ENCODE results near the gene MYOCD. TPM values are rescaled to one million over a fixed set of nuclear protein-coding genes. Genes with fewer than 3 reads are reported as not detected.

MYOCD gene
- total RNA-seq, 1 donor from 2014 or later, result 0.04 TPM

GRCh38 chr17:12789075-12789480 is 123.4 kb downstream of the MYOCD start:
- Histone ChIP-seq H3K9ac (no peak overlapping the region), H3K79me2 (ENCODE audit: low read depth) (peaks cover 30% of the 10 kb centered on the region), H3K4me1 (peaks cover 8% of the 10 kb centered on the region), H2AFZ (replicated peaks) (peak overlapping the region; percentile 95), H3K27me3 (peaks cover 38% of the 10 kb centered on the region), H3K27ac (no peak overlapping the region), H3K9me3 (ENCODE audit: low read depth) (no peaks in the 10 kb centered on the region), H3F3A (ENCODE audit: low read depth) (peaks cover 4% of the 10 kb centered on the region), H4K20me1 (ENCODE audit: low read depth) (peaks cover 11% of the 10 kb centered on the region), H3K36me3 (no peaks in the 10 kb centered on the region), H3K4me3 (peak overlapping the region; percentile 88), H3K4me2 (peak overlapping the region; percentile 94)
- Mint-ChIP-seq H3K27ac (no peak overlapping the region), H3K36me3 (peaks cover 2% of the 10 kb centered on the region), H3K4me1 (peaks cover 7% of the 10 kb centered on the region), H3K9me3 (no peaks in the 10 kb centered on the region), H3K27me3 (ENCODE audit: insufficient read depth, low read depth) (peaks cover 4% of the 10 kb centered on the region), H3K4me3 (peak overlapping the region; percentile 78)
- TF ChIP-seq EZH2 (IDR thresholded peaks at IDR 0.05), result no peak
- no peak for TF ChIP-seq EZH2phosphoT487 (IDR thresholded peaks at IDR 0.05)
- TF ChIP-seq CTCF (IDR thresholded peaks at IDR 0.05), result no peak
- no peak for DNase-seq (ENCODE audit: low spot score)

DNA sequence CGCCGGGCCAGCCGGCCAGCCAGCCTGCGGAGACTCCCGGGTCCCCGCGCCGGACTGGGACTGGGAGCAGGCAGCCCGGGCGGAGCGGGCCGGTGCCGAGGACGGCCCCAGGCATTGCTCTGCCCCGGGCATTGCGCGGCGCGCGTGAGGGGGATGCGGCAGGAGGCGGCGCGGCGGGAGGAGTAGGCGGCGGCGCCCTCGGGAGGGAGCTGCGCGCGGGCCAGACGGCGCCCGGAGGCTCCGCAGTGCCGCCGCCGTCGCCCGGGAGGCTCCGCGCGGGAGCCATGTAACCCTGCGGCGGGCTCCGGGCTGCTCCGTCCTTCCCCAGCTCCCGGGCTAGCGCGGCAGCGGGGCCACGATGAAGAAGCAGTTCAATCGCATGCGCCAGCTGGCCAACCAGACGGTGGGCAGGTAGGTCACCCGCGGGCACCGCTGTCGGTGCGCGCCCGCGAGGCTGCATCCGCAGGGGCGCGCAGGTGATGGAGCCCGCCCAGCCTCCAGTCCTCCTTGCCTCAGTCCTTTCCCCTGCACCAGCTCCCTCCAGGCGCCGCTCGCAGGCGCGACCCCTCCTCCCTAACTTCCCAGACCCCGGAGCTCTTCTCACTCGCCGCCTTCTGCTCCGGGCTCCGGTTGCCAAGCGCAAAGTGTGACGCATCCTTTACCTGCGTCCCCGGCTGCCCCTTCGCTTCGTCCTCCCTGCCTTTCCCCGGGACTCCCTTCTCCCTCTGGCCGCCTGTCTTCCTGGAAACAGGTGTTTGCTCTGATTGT is 124.0 kb downstream of the MYOCD start, which contains the start of gene ARHGAP44:
Gene ARHGAP44, plus strand, starts transcription at position 18 of the 768 bp plus-strand sequence. Its CDS starts 341 bp downstream, at position 359.
- H4K20me1 ChIP-seq (ENCODE audit: low read depth), result peaks cover 11% of the 10 kb centered on the region
- DNase-seq (ENCODE audit: low spot score), result peak; percentile 90
- Mint-ChIP-seq H3K9me3 (no peaks in the 10 kb centered on the region), H3K4me3 (peak within 1 kb of the TSS; percentile 96), H3K27me3 (ENCODE audit: insufficient read depth, low read depth) (peaks cover 4% of the 10 kb centered on the region), H3K27ac (no peak within 1 kb of the TSS), H3K36me3 (peaks cover 2% of the 10 kb centered on the region), H3K4me1 (peaks cover 7% of the 10 kb centered on the region)
- H3K36me3 ChIP-seq, result no peaks in the 10 kb centered on the region
- peaks cover 38% of the 10 kb centered on the region for H3K27me3 ChIP-seq
- H3K9me3 ChIP-seq (ENCODE audit: low read depth), result no peaks in the 10 kb centered on the region
- peaks cover 4% of the 10 kb centered on the region for H3F3A ChIP-seq (ENCODE audit: low read depth)
- TF ChIP-seq EZH2 (IDR thresholded peaks at IDR 0.05), result peak; percentile 3
- peak; percentile 8 for TF ChIP-seq CTCF (IDR thresholded peaks at IDR 0.05)
- no peak for TF ChIP-seq EZH2phosphoT487 (IDR thresholded peaks at IDR 0.05)
- peak within 1 kb of the TSS; percentile 94 for H3K4me2 ChIP-seq
- peaks cover 30% of the 10 kb centered on the region for H3K79me2 ChIP-seq (ENCODE audit: low read depth)
- peaks cover 8% of the 10 kb centered on the region for H3K4me1 ChIP-seq
- H3K27ac ChIP-seq, result no peak within 1 kb of the TSS
- peak within 1 kb of the TSS; percentile 95 for H2AFZ ChIP-seq (replicated peaks)
- H3K4me3 ChIP-seq, result peak within 1 kb of the TSS; percentile 88
- H3K9ac ChIP-seq, result no peak within 1 kb of the TSS

DNA sequence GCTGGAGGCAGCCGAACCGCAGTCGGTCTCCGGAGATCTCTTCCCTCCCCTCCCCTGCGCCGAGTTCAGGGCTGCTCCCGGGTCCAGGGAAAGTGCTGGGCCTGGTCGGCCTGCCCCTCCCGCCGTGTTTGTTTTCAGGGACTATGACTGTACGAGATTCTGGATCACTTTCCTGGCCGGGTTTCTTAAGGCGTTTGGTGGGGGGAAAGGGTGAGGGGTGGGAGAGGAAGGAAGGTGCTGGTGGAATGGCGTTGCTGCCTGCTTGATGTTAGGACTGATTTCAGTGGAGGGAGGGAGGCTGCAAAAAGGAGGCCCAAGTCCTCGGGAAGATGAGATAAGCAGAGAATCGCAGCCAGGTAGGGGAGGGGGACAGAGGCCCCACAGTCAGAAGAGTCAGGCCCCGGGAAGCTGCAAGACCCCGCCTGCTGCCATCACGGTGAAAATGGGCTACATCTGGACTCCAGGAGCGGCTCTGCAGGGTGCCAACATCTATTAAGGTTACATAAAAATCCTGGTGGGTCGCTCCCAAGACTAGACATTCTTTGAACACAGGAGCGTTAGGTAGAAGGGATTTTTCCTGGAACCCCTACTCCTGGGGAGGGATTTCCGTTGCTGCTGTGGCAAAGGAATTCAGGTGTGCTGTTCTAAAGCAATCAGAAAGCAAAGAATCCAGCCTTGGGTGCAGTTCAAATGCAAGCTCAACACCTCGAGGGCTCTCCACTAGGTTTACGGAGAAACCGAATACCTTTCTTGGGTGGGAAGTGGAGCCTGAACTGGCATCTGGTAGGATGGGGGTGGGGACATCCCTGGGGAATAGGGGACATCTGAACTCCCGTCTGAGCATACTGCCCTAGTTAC is 124.8 kb downstream of the MYOCD start:
- H4K20me1 ChIP-seq (ENCODE audit: low read depth), result peaks cover 11% of the 10 kb centered on the region
- no peak overlapping the region for H3K9ac ChIP-seq
- peak; percentile 33 for DNase-seq (ENCODE audit: low spot score)
- H3K27me3 ChIP-seq, result peaks cover 38% of the 10 kb centered on the region
- peak overlapping the region; percentile 94 for H3K4me2 ChIP-seq
- peak overlapping the region; percentile 95 for H2AFZ ChIP-seq (replicated peaks)
- H3K9me3 ChIP-seq (ENCODE audit: low read depth), result no peaks in the 10 kb centered on the region
- H3K4me1 Mint-ChIP-seq, result peaks cover 7% of the 10 kb centered on the region
- H3K27me3 Mint-ChIP-seq (ENCODE audit: insufficient read depth, low read depth), result peaks cover 4% of the 10 kb centered on the region
- no peaks in the 10 kb centered on the region for H3K9me3 Mint-ChIP-seq
- TF ChIP-seq EZH2 (IDR thresholded peaks at IDR 0.05) (no peak), CTCF (IDR thresholded peaks at IDR 0.05) (no peak)
- H3K4me3 ChIP-seq, result peak overlapping the region; percentile 88
- peaks cover 2% of the 10 kb centered on the region for H3K36me3 Mint-ChIP-seq
- no peaks in the 10 kb centered on the region for H3K36me3 ChIP-seq
- no peak overlapping the region for H3K27ac ChIP-seq
- peaks cover 30% of the 10 kb centered on the region for H3K79me2 ChIP-seq (ENCODE audit: low read depth)
- peaks cover 4% of the 10 kb centered on the region for H3F3A ChIP-seq (ENCODE audit: low read depth)
- peaks cover 8% of the 10 kb centered on the region for H3K4me1 ChIP-seq
- H3K27ac Mint-ChIP-seq, result no peak overlapping the region
- peak overlapping the region; percentile 96 for H3K4me3 Mint-ChIP-seq

All from neural progenitor cell (in vitro differentiated cells).